Measurements from ENCODE around the gene KIF2A. TPM values are rescaled to one million over a fixed set of nuclear protein-coding genes. Genes with fewer than 3 reads are reported as not detected.
A peak's percentile ranks its signal among the peaks of the same experiment; 100 is the strongest.

Gene KIF2A
- polyA plus RNA-seq (2013, experiment 1 of 2): 69.8 TPM
- 86.0 TPM for polyA plus RNA-seq (2013, experiment 2 of 2)

DNA sequence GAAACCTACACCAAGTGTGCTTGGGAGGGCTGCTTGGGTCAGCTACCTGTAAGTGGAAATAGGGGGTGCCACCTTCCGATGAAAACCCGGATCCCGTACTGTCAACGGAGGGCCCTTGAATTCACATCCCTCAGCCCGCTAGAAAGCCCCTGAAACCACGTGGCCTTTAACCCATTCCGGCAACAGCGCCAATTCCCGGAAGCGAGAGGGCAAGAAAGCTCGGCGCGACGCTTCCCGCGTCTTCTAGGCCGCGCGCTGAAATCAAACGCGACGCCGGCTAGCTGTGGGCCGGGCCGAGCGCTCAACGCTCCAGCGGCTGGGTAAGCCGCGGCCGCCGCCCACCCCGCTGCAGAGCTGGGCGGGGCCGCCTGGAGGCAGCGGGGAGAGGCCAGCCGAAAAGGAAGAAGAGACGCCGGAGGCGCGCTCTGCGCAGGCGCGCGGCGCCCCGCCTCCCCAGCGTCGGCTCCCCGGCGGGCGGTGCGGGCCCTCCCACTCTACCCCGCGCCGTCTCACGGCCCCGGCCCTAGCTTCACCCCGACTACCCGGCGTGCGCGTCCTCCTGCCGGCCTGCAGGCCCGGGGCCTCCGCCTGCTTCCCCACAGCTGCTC is at the start of gene KIF2A:
Gene KIF2A, plus strand, starts transcription at position 492 of the 608 bp plus-strand sequence. CDS start 267 bp downstream, outside the sequence.
- WGBS, 2 experiments (ENCODE audit: insufficient coverage in 2 of 2): 1 to 2% methylated on average over 31 to 46 of the region's 66 CpGs
- peak within 1 kb of the TSS; percentile 91 for H3K4me3 ChIP-seq (ENCODE audit: extremely low read depth, insufficient read depth, low read length, poor library complexity, severe bottlenecking)
- peaks cover 11% of the 10 kb centered on the region for H3K4me1 ChIP-seq (ENCODE audit: control insufficient read depth, insufficient read depth, low read length, poor library complexity, severe bottlenecking)
- peaks cover 11% of the 10 kb centered on the region for H3K36me3 ChIP-seq (ENCODE audit: control insufficient read depth, insufficient read depth, low read length)
- no peaks in the 10 kb centered on the region for H3K9me3 ChIP-seq (ENCODE audit: control insufficient read depth, low read length)
- peak within 1 kb of the TSS; percentile 86 for H3K27ac ChIP-seq (ENCODE audit: low read depth, low read length, severe bottlenecking)

DNA sequence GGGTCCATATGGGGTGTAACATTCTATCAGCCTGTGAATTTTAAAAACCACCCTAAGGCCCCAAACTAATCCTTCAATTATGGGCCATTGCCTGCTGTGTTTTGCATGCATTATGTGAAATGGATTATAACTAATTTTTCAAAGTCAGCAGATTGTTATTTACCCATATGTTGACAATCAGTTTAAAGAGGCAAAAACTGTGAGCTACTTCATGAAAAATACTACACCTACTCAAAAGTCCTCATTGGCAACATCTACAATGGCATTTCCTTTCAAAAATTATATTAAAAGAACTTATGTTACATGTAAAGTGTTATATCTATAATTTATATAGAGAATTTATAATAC is 49.0 kb upstream of the KIF2A start:
- H3K4me1 ChIP-seq (ENCODE audit: control insufficient read depth, insufficient read depth, low read length, poor library complexity, severe bottlenecking): peaks cover 4% of the 10 kb centered on the region
- no peak overlapping the region for H3K27ac ChIP-seq (ENCODE audit: low read depth, low read length, severe bottlenecking)
- H3K9me3 ChIP-seq (ENCODE audit: control insufficient read depth, low read length): no peaks in the 10 kb centered on the region
- H3K4me3 ChIP-seq (ENCODE audit: extremely low read depth, insufficient read depth, low read length, poor library complexity, severe bottlenecking): no peak overlapping the region
- H3K36me3 ChIP-seq (ENCODE audit: control insufficient read depth, insufficient read depth, low read length): no peaks in the 10 kb centered on the region

DNA sequence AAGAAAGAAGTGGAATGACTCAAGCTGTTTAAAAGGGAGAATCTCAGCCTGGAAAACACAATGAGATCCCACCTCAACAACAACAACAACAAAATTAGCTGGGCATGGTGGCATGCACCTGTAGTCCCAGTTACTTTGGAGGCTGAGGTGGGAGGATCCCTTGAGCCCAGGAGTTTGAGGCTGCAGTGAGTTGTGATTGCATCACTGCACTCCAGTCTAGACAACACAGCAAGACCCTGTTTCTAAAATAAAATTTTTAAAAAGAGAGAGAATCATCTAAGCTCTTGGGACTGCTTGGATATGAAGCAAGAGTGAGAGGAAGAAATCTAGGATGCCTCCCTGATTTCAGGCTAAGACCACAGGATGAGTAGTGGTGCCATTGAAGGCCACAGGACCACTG is 47.4 kb upstream of the KIF2A start:
- H3K4me1 ChIP-seq (ENCODE audit: control insufficient read depth, insufficient read depth, low read length, poor library complexity, severe bottlenecking): peaks cover 4% of the 10 kb centered on the region
- no peak overlapping the region for H3K4me3 ChIP-seq (ENCODE audit: extremely low read depth, insufficient read depth, low read length, poor library complexity, severe bottlenecking)
- H3K9me3 ChIP-seq (ENCODE audit: control insufficient read depth, low read length): no peaks in the 10 kb centered on the region
- no peaks in the 10 kb centered on the region for H3K36me3 ChIP-seq (ENCODE audit: control insufficient read depth, insufficient read depth, low read length)
- H3K27ac ChIP-seq (ENCODE audit: low read depth, low read length, severe bottlenecking): no peak overlapping the region

DNA sequence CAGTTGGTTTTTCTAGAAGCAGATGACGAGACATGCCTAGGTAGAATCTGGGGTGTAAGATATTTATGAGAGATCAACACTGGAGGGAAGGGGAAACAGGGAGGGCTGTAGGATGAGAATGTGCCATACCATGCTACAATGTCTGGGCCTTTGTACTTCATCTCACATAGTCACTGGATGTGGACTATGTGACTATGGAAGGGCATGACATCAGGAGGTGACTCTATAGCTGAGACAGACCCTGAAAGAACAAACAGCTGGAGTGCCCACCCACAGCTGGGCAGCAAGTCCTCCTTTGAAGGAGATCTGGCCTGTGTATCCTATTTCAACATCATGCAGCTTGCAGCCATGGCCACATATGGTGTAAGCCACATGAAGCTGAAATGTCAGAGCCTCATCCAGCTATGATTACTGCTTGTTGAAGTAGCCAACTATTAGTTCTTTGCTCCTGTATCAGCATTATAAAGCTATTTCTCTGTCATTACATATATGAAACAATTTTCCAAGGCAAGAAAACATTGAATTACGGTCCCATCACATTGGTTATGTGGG is 46.2 kb upstream of the KIF2A start:
- H3K9me3 ChIP-seq (ENCODE audit: control insufficient read depth, low read length): no peaks in the 10 kb centered on the region
- no peak overlapping the region for H3K4me3 ChIP-seq (ENCODE audit: extremely low read depth, insufficient read depth, low read length, poor library complexity, severe bottlenecking)
- no peak overlapping the region for H3K27ac ChIP-seq (ENCODE audit: low read depth, low read length, severe bottlenecking)
- peaks cover 4% of the 10 kb centered on the region for H3K4me1 ChIP-seq (ENCODE audit: control insufficient read depth, insufficient read depth, low read length, poor library complexity, severe bottlenecking)
- no peaks in the 10 kb centered on the region for H3K36me3 ChIP-seq (ENCODE audit: control insufficient read depth, insufficient read depth, low read length)
- 73 to 100% methylated on average over 1 of the region's 2 CpGs for WGBS, 2 experiments (ENCODE audit: insufficient coverage in 2 of 2)

DNA sequence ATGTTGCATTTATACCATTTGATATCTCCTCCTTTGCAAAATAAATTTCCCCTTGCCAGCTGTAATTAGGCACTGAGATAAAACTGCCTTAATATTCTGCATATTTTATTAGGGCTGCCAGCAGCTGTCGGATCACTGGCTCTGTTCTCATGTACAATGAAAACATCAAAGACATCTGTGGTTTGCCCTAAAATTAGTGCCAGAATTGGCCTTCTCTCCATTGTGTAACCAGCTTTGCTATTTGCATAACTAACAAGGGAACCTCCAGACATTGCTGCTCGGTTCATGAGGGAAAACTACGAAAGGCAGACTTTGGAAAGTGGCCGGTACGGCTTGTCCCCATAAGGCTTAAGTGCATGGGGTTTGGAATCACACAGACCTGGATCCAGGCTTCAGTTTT is 45.5 kb upstream of the KIF2A start:
- H3K4me3 ChIP-seq (ENCODE audit: extremely low read depth, insufficient read depth, low read length, poor library complexity, severe bottlenecking): no peak overlapping the region
- 86 to 91% methylated on average over 5 of the region's 5 CpGs for WGBS, 2 experiments (ENCODE audit: insufficient coverage in 2 of 2)
- H3K27ac ChIP-seq (ENCODE audit: low read depth, low read length, severe bottlenecking): no peak overlapping the region
- H3K4me1 ChIP-seq (ENCODE audit: control insufficient read depth, insufficient read depth, low read length, poor library complexity, severe bottlenecking): peaks cover 4% of the 10 kb centered on the region
- no peaks in the 10 kb centered on the region for H3K9me3 ChIP-seq (ENCODE audit: control insufficient read depth, low read length)
- H3K36me3 ChIP-seq (ENCODE audit: control insufficient read depth, insufficient read depth, low read length): no peaks in the 10 kb centered on the region

DNA sequence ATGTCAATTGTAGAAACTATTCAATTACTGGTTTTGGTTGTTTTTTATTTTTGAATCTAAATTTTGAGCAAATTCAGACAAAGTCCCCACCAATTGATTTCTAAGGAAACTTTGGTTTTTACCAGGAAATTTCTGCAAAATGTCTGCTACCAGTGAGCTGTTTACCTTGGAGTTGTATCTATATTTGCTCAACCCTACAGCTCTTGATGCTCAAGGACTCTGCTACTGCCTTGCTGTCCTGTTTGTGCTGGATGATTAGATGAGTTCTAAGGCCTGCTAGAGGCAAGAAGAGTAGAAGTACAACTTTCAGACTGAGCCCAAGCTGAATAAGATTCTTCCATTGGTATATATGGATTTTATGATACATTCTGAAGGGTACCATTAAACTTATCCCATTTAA is 42.6 kb upstream of the KIF2A start:
- Histone ChIP-seq H3K9me3 (ENCODE audit: control insufficient read depth, low read length) (no peaks in the 10 kb centered on the region), H3K27ac (ENCODE audit: low read depth, low read length, severe bottlenecking) (no peak overlapping the region), H3K4me3 (ENCODE audit: extremely low read depth, insufficient read depth, low read length, poor library complexity, severe bottlenecking) (no peak overlapping the region), H3K36me3 (ENCODE audit: control insufficient read depth, insufficient read depth, low read length) (no peaks in the 10 kb centered on the region), H3K4me1 (ENCODE audit: control insufficient read depth, insufficient read depth, low read length, poor library complexity, severe bottlenecking) (no peaks in the 10 kb centered on the region)

DNA sequence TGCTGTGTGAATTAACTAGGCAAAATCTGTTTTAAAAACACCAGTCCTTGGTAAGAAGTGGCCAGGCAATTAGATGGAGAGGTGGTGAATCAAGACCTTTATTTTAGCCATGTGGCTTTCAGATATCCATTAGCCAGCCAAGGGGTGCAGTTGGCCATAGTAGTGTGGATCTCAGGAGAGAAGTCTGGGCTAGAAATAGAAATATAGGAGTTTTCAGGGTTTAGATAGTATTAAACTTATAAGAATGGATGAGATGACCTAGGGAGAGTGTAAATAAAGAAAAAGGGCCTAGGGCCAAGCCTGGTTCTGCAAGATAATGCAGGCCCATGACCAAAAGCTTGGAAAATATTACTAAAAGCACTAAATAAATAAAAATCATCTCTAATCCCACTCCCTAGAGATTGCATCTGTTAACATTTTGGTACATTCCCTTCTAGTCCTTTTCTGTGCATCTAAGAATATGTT is 40.3 kb upstream of the KIF2A start:
- Histone ChIP-seq H3K4me3 (ENCODE audit: extremely low read depth, insufficient read depth, low read length, poor library complexity, severe bottlenecking) (no peak overlapping the region), H3K4me1 (ENCODE audit: control insufficient read depth, insufficient read depth, low read length, poor library complexity, severe bottlenecking) (no peaks in the 10 kb centered on the region), H3K36me3 (ENCODE audit: control insufficient read depth, insufficient read depth, low read length) (no peaks in the 10 kb centered on the region), H3K9me3 (ENCODE audit: control insufficient read depth, low read length) (no peaks in the 10 kb centered on the region), H3K27ac (ENCODE audit: low read depth, low read length, severe bottlenecking) (no peak overlapping the region)

DNA sequence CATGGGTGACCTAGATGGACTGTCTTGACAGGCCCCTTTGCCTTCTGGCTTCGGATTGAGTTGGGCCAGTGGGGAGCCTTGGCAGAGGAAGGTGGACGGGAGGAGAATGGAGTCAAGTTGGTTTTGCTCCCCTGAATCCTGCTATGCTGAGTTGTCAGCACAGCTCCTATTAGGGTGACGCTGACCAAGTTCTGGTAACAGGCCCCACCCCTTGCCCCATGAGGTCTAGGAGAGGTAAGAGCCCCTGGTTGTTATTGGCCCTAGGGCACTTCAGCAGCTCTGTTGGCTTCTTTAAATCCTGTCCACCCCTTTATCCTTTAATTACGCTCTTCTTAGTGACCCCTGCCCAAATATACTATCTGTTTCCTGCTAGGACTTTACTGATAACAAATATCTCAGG is 39.4 kb upstream of the KIF2A start:
- WGBS, 2 experiments (ENCODE audit: insufficient coverage in 2 of 2): 93 to 96% methylated on average over 4 of the region's 4 CpGs
- Histone ChIP-seq H3K27ac (ENCODE audit: low read depth, low read length, severe bottlenecking) (no peak overlapping the region), H3K4me3 (ENCODE audit: extremely low read depth, insufficient read depth, low read length, poor library complexity, severe bottlenecking) (no peak overlapping the region), H3K4me1 (ENCODE audit: control insufficient read depth, insufficient read depth, low read length, poor library complexity, severe bottlenecking) (no peaks in the 10 kb centered on the region), H3K9me3 (ENCODE audit: control insufficient read depth, low read length) (no peaks in the 10 kb centered on the region), H3K36me3 (ENCODE audit: control insufficient read depth, insufficient read depth, low read length) (no peaks in the 10 kb centered on the region)

DNA sequence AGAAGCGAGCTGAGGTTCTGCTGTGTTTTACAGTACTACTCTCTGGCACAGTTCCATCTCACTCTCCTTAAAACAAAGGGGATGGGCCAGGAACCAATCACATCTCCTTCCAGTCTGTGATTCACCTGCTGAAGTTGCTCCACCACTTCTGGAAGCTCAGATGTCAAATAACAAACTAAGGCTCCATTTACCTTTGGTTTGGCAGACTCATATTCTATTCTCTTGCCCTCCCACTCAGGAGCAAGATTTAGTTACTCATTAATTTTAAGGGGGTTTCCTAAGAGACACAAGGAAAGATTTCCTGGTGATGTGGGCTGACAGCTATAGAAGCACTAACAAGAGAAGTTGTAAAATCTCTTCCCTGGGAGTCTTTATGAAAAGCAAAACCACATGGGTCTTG is 37.8 kb upstream of the KIF2A start:
- no peaks in the 10 kb centered on the region for H3K9me3 ChIP-seq (ENCODE audit: control insufficient read depth, low read length)
- no peaks in the 10 kb centered on the region for H3K36me3 ChIP-seq (ENCODE audit: control insufficient read depth, insufficient read depth, low read length)
- no peak overlapping the region for H3K27ac ChIP-seq (ENCODE audit: low read depth, low read length, severe bottlenecking)
- no peak overlapping the region for H3K4me3 ChIP-seq (ENCODE audit: extremely low read depth, insufficient read depth, low read length, poor library complexity, severe bottlenecking)
- H3K4me1 ChIP-seq (ENCODE audit: control insufficient read depth, insufficient read depth, low read length, poor library complexity, severe bottlenecking): no peaks in the 10 kb centered on the region
- WGBS, 2 experiments (ENCODE audit: insufficient coverage in 2 of 2): 83% methylated on average over 1 of the region's 1 CpG; no CpG with 5 or more reads in 1 of the 2 experiments

DNA sequence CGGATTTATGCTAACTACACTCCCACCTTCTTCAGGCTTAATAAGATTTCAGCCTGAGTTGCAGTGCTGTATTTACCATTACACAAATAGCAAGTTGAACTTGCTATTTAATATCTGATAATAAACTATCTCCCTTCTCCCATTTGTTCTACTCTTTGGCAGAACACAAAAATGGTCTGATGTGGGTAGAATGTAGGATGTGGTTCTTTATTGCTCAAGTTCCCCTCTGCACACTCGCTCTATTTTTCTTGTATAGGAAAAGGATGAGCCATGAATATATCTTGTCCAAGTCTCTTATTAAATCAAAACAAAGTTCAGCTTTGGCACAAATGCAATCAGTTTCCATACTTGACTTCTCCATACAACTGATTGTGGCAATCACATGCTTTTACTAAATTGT is 37.2 kb upstream of the KIF2A start:
- WGBS, 2 experiments (ENCODE audit: insufficient coverage in 2 of 2): 44 to 67% methylated on average over 1 of the region's 2 CpGs

DNA sequence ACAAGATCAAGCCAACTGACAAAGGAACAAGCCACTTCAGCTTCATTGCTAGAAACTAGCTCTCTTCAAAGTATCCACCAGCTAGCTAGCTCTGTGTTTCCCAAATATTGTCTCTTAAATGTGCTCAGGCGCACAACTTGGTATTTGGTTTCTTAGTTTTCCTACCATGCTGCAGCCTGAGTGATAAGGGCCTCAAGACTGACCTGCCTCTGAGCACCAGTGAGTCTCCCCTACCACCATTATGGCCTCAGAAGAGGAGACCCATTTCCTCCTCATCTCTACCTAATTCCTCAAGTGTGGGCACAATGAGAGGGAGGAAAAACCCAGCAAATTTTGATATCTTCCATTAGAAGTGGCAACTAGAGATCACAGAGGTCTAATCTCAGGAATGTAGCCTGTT is 34.6 kb upstream of the KIF2A start:
- no peaks in the 10 kb centered on the region for H3K4me1 ChIP-seq (ENCODE audit: control insufficient read depth, insufficient read depth, low read length, poor library complexity, severe bottlenecking)
- H3K4me3 ChIP-seq (ENCODE audit: extremely low read depth, insufficient read depth, low read length, poor library complexity, severe bottlenecking): no peak overlapping the region
- H3K36me3 ChIP-seq (ENCODE audit: control insufficient read depth, insufficient read depth, low read length): no peaks in the 10 kb centered on the region
- H3K9me3 ChIP-seq (ENCODE audit: control insufficient read depth, low read length): no peaks in the 10 kb centered on the region
- WGBS, 2 experiments (ENCODE audit: insufficient coverage in 2 of 2): 100% methylated on average over 1 of the region's 1 CpG; no CpG with 5 or more reads in 1 of the 2 experiments
- no peak overlapping the region for H3K27ac ChIP-seq (ENCODE audit: low read depth, low read length, severe bottlenecking)

More for the DNA sequence above, 37.2 kb upstream of the KIF2A start:
- H3K27ac ChIP-seq (ENCODE audit: low read depth, low read length, severe bottlenecking): no peak overlapping the region
- no peaks in the 10 kb centered on the region for H3K36me3 ChIP-seq (ENCODE audit: control insufficient read depth, insufficient read depth, low read length)
- H3K9me3 ChIP-seq (ENCODE audit: control insufficient read depth, low read length): no peaks in the 10 kb centered on the region
- H3K4me1 ChIP-seq (ENCODE audit: control insufficient read depth, insufficient read depth, low read length, poor library complexity, severe bottlenecking): no peaks in the 10 kb centered on the region
- no peak overlapping the region for H3K4me3 ChIP-seq (ENCODE audit: extremely low read depth, insufficient read depth, low read length, poor library complexity, severe bottlenecking)

Measured in mesodermal cell (in vitro differentiated cells).